ENCODE measurements around the gene GPNMB.
"Not testable (repeated sequence)": the region's sequence is repeated elsewhere in the genome, so short reads cannot be mapped to it uniquely, and the experiment has no call there.

GPNMB gene

DNA sequence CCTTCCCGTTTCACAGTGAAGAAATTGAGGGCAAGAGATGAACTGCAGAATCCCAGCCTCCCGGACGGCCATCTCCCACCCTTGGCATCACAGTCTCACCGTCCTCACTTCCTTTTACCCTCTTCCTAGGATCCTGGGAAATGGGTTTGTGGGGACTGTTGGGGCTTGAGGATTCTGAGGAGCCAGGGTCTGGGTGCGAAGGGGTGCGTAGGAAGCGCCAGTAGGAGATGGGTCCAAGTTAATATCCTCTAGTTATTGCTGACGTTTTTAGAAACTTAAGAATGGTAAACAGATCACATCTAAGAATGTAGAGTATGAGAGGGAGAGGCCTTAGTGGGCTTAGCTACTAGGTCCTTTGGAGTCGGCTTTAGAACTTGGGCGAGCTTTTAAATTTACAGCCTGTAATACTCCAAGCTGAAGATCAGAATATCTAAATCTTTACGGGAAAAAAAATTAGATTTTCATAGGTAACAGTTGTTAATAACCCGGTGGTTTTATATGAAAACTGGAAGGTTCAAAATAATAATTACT, 53.3 kb downstream of the GPNMB start:
- DNase-seq (ENCODE audit: low read depth in 2 of 2): no peak

DNA sequence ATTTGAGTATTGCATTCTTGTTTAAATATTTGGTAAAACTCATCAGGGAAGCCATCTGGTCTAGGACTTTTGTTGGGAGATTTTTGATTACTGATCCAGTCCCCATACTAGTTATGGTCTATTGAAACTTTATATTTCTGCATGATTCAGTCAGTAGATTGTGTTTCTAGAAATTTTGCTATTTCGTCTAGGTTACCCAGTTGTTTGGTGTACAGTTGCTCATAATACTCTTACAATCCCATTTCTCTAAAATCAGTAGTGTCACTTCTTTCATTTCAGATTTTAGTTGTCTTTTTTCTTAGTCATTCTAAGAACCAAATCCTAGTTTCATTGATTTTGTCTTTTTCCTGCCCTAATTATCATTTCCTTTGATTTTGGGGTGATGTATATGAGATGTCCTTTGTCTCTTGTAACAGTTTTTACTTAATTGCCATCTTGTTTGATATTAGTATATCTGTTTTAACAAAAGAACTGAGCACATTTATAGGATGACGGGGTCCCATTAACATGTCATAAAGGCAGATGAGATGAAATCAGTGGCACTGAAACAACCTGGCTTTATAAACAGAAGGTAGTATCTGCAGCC, 60.5 kb downstream of the GPNMB start:
- no peak for DNase-seq (ENCODE audit: low read depth in 2 of 2)

DNA sequence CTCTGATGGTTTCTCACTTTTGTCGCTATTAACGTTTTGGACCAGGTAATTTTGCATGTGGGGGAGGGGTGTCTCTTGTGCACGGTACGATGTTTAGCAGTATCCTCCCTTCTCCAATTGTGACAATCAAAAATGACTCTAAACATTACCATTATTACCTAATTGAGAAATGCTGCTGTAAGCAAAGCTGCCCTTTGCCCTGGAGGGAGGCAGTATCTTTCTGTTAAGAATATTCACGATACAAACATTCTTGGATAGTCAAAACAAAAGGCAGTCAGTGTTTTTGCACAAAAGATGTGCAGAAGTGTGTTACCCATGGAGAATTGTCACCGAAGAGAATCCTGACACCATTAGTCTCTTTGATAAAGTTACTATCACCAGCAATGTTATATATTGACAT, 62.2 kb downstream of the GPNMB start:
- no peak for DNase-seq (ENCODE audit: low read depth in 2 of 2)

DNA sequence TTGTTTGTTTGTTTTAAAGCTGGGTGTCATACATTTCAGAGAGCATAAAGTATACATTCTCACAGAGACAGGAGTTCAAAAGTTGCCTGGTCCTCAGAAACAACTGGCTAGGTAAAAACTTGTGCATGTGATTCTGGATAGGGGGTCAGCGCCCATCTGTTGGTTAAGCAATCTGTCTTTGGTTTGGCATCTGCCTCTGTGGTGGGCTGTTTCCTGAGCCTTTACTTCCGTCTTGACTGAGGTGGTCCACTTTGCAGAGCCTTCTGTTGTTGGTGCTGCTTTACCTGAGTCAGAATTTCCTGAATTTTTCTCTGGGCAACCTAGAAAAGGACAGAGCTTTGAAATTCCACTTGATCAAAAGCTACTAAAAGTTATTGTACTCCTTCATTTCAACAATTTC, 65.6 kb downstream of the GPNMB start:
- DNase-seq (ENCODE audit: low read depth in 2 of 2): not testable (repeated sequence)

DNA sequence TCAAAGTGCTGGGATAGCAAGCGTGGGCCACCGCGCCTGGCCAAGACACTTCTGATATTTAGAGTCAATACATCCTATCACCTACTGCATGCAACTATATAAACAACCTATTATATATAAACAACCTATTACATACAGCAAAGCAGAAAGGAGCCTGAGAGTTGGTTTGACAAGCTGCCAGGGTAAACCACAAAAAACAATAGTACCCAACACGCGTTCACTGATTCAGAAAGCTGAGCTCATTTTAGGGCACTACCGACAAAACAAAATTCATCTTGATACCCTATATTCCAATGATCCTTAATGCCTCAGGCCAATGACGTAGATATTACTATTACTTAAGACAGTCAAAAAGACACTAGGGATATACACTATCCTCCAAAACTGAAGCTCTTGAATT, 68.8 kb downstream of the GPNMB start:
- no peak for DNase-seq (ENCODE audit: low read depth in 2 of 2)
